T47D (cell line): Measurements from ENCODE around the gene KRT80.
"Not testable (repeated sequence)": the region's sequence is repeated elsewhere in the genome, so short reads cannot be mapped to it uniquely, and the experiment has no call there.

Experiments
- DNase-seq, 2 experiments: peaks; one replicate each; pipeline versions ENCODE4 v3.0.0 to v3.0.0-alpha.2; 2011 to 2012; ENCODE audit warnings: low read depth in 1 of 2, low spot score in 1 of 2
- JUND ChIP-seq: IDR thresholded peaks from 2 replicates; pipeline ENCODE4 v1.6.1; 2012; ENCODE audit warnings: low read depth
- in situ Hi-C: cut with HindIII; loops from 2 replicates; pipeline ENCODE4 v1.10.0; 2016; ENCODE audit warnings: low sequenced_read_pairs, low pct_unique_long_range_greater_than_20kb

The KRT80 gene

GRCh38 chr12:52191841-52192791, at the start of gene KRT80:
TSS of gene KRT80 (minus strand) at chr12:52192014. CDS start at chr12:52191902, 112 bp downstream.
- no peak for TF ChIP-seq JUND
- peak; percentile 96 to 99 for DNase-seq
- in situ Hi-C loops = no loop called here

DNA sequence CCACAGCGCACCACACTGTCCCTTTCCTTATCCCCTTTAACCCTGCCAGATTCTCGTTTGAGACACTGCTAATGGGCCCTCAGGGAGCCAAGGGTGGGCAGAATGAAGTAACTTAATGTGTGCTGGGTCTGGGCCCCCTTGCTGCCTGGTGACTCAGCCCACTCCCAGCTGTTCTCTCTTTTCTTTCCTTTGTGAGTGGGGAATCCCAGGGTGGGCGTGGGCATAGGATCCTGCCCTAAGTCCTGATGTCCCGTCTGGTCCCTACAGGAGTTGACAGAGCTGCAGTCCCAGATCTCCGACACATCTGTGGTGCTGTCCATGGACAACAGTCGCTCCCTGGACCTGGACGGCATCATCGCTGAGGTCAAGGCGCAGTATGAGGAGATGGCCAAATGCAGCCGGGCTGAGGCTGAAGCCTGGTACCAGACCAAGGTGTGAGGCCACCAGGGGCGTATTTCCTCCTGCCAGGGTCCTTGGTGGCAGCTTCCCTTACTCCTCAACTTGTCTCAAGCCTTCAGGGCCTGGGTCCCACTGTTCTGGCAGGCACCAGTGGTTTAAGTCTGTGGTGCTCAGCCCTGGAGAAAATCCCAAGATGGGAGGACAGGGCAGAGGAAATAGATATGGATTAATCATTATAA, 49.5 kb upstream of the KRT80 start:
- no peak for DNase-seq
- TF ChIP-seq JUND = no peak
- in situ Hi-C loops = no loop called here

- DNase-seq, in situ Hi-C loops: not testable (repeated sequence)
Measured at GRCh38 chr12:52240247-52240646, 48.4 kb upstream of the KRT80 start.

DNA sequence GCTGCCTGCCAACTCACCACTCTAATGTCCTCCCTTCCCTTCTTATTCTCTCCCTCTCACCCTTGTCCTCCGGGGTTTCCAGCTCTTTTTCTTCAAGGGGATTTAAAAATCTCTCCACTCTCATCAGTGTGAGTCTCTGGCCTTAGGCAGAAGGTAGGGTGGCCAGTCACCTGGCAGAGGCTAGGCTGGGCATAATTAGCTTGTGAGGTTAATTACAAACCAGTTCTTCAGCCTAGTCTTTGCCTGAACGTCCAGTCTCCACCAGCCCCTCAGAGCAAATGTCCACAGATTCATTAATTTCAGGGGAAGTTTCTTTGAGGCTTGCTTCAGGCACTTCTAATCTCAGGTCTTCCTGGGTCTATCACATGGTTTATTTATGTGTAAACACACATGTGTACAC, 48.0 kb upstream of the KRT80 start:
- TF ChIP-seq JUND = no peak
- no peak for DNase-seq

GRCh38 chr12:52238916-52239646, 47.3 kb upstream of the KRT80 start:
- peak in 1 of 2 experiments; percentile 1 for DNase-seq
- in situ Hi-C loops = no loop called here
- TF ChIP-seq JUND = no peak

More for the DNA sequence above, 48.0 kb upstream of the KRT80 start:
- in situ Hi-C loops = no loop called here

DNA sequence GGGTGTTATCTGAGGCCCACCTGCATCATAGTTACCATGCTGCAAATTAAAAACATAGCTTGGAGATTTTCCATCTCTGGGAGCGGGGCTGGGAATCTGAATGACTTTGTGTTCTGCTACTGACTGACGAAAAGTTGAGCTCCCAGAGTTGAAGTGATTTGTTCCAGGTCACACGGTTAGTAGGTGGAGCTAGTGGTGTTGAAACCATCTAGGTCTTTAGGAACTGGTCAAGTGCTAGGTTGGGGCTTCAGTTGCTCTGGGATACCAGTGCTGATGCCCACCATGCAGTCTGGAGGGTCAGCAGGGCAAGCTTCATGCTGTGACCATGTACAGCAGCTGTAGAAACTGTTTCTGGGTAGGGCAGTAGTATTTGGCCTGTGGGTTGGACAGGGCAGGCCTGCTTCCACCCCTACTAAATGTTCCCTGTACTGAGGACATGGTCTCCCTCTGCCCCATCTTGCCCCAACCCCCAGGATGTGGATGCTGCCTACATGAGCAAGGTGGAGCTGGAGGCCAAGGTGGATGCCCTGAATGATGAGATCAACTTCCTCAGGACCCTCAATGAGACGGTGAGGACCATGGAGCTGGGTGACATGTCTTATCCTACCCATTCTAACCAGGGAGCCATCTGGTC, 46.5 kb upstream of the KRT80 start:
- TF ChIP-seq JUND = no peak
- peak in 1 of 2 experiments; percentile 1 for DNase-seq
- in situ Hi-C loops = no loop called here

GRCh38 chr12:52236386-52237050, 44.7 kb upstream of the KRT80 start:
- TF ChIP-seq JUND = no peak
- no peak for DNase-seq
- in situ Hi-C loops = no loop called here

- in situ Hi-C loops = no loop called here
- peak; percentile 94 to 95 for DNase-seq
- TF ChIP-seq JUND = no peak
Measured at GRCh38 chr12:52235822-52236361, 44.1 kb upstream of the KRT80 start.

DNA sequence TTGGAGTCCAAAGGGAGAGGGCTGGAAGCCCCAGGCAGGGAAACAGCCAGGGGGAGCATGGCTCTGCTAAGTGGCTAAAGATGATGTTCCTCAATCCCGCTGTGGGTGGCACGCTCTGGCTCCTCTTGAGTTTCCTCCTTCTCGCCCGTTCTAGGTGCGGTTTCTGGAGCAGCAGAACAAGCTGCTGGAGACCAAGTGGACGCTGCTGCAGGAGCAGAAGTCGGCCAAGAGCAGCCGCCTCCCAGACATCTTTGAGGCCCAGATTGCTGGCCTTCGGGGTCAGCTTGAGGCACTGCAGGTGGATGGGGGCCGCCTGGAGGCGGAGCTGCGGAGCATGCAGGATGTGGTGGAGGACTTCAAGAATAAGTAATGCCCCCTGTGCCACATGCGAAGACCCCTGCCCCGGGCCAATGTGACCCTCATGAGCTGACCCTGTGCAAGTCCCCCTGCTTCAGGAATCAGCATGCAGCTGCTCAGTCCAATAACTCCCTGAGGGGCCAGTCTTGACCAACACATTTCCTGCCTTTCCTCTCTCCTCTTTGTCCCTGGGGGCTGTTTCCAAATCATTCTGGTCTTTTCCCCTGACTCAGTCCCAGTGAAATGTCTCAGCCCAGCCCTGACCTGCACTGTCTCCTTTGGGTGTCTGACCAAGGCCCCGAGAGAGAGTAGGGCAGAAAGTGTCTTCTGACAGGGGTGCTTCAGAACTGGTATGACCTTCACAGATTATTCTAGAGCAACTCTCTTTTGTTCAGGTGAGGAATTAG, 43.4 kb upstream of the KRT80 start:
- no peak for TF ChIP-seq JUND
- in situ Hi-C loops = no loop called here
- DNase-seq = peak in 1 of 2 experiments; percentile 33

DNA sequence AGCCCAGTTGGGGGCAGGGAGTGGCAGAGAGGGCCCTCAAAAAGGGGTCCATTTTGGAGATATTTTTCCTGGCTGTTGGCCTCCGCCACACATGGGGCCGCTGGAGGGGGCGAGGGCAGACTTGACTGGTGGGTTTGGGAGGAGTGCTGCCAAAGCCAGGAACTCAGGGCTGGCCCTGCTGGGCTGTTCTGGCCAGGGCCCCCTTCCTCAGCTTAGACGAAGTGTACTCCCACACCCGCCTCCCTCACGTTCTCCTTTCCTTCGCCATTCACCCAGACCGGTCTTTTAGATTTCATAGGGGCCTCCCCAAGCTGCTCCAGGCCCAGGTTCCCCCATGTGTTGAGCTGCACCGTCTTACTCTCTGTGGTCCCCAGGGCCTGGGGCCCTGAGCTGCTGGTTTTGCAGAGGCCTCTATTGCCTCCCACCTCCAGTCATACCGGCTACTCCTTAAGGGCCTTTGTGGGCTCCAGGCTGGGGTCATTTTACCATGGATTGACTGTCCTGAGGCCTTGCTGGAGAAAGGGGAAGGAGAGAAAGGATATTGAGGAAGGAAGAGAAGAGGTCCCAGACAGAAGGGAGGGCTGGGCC, 42.5 kb upstream of the KRT80 start:
- in situ Hi-C loops = no loop called here
- DNase-seq = peak in 1 of 2 experiments; percentile 19
- TF ChIP-seq JUND = no peak
